Activated CD8-positive, alpha-beta memory T cell treated with anti-CD3 and anti-CD28 coated beads, Interleukin-2, amount 50 U/mL, for 24 hours (primary cell): Measurements from ENCODE around the gene EPHA1.

Experiments
- DNase-seq: peaks from one replicate; pipeline ENCODE4 v3.0.0-alpha.2; 2020; ENCODE audit errors: extremely low read depth

EPHA1 gene

GRCh38 chr7:143372070-143372469, 36.6 kb downstream of the EPHA1 start:
- DNase-seq: no peak

GRCh38 chr7:143369678-143370651, 38.7 kb downstream of the EPHA1 start:
- DNase-seq: no peak

GRCh38 chr7:143368387-143368786, 40.3 kb downstream of the EPHA1 start:
- DNase-seq: no peak

GRCh38 chr7:143367972-143368371, 40.7 kb downstream of the EPHA1 start:
- DNase-seq: no peak

- no peak for DNase-seq
These were observed 45.4 kb downstream of the EPHA1 start for GRCh38 chr7:143363016-143363937.

- DNase-seq: no peak
These were observed 46.3 kb downstream of the EPHA1 start, which contains the start of gene FAM131B for GRCh38 chr7:143362131-143363015. Gene FAM131B, minus strand, starts transcription at chr7:143362713. Its CDS starts 110 bp downstream, at chr7:143362603.

GRCh38 chr7:143361552-143362130, 47.0 kb downstream of the EPHA1 start:
- no peak for DNase-seq

- no peak for DNase-seq
These were observed 47.7 kb downstream of the EPHA1 start for GRCh38 chr7:143360788-143361551.

- DNase-seq: no peak
These were observed 48.8 kb downstream of the EPHA1 start for GRCh38 chr7:143359771-143360353.

GRCh38 chr7:143358626-143359025, 50.0 kb downstream of the EPHA1 start:
- no peak for DNase-seq

GRCh38 chr7:143356414-143357050, 52.1 kb downstream of the EPHA1 start:
- no peak for DNase-seq

- no peak for DNase-seq
These were observed 52.9 kb downstream of the EPHA1 start for GRCh38 chr7:143355450-143356385.

- DNase-seq: no peak
These were observed 53.7 kb downstream of the EPHA1 start for GRCh38 chr7:143354965-143355364.

- DNase-seq: no peak
These were observed 54.3 kb downstream of the EPHA1 start for GRCh38 chr7:143354376-143354775.

- no peak for DNase-seq
These were observed 56.1 kb downstream of the EPHA1 start for GRCh38 chr7:143352531-143353002.

- no peak for DNase-seq
These were observed 57.1 kb downstream of the EPHA1 start for GRCh38 chr7:143351574-143351973.

- no peak for DNase-seq
These were observed 57.6 kb downstream of the EPHA1 start for GRCh38 chr7:143351060-143351459.

GRCh38 chr7:143347950-143348349, 60.7 kb downstream of the EPHA1 start:
- DNase-seq: no peak
